Activated CD8-positive, alpha-beta memory T cell treated with anti-CD3 and anti-CD28 coated beads for 4 hours (primary cell): Measurements from ENCODE around the gene P4HA1.

Experiments
- DNase-seq, 2 donors: peaks; one replicate each; pipeline ENCODE4 v3.0.0-alpha.2; 2020; ENCODE audit warnings: low read depth in 2 of 2

Gene P4HA1

GRCh38 chr10:73093922-73094850 is 2.5 kb downstream of the P4HA1 start:
- DNase-seq = no peak

- DNase-seq = no peak
Measured at GRCh38 chr10:73092830-73093229, 3.8 kb downstream of the P4HA1 start.

- no peak for DNase-seq
Measured at GRCh38 chr10:73088304-73088703, 8.4 kb downstream of the P4HA1 start.

GRCh38 chr10:73086816-73087215 is 9.8 kb downstream of the P4HA1 start:
- no peak for DNase-seq

- DNase-seq = no peak
Measured at GRCh38 chr10:73084209-73084608, 12.5 kb downstream of the P4HA1 start.

- DNase-seq = no peak
Measured at GRCh38 chr10:73083221-73083620, 13.4 kb downstream of the P4HA1 start.

- no peak for DNase-seq
Measured at GRCh38 chr10:73079779-73080541, 16.7 kb downstream of the P4HA1 start.

GRCh38 chr10:73076360-73077183 is 20.1 kb downstream of the P4HA1 start:
- DNase-seq = no peak

GRCh38 chr10:73075829-73076228 is 20.8 kb downstream of the P4HA1 start:
- DNase-seq = no peak

- DNase-seq = no peak
Measured at GRCh38 chr10:73073627-73074026, 23.0 kb downstream of the P4HA1 start.

GRCh38 chr10:73065441-73065840 is 31.2 kb downstream of the P4HA1 start:
- DNase-seq = no peak

GRCh38 chr10:73061743-73062142 is 34.9 kb downstream of the P4HA1 start:
- DNase-seq = no peak

- no peak for DNase-seq
Measured at GRCh38 chr10:73060738-73061635, 35.7 kb downstream of the P4HA1 start.

- no peak for DNase-seq
Measured at GRCh38 chr10:73060173-73060572, 36.5 kb downstream of the P4HA1 start.

- no peak for DNase-seq
Measured at GRCh38 chr10:73058057-73058591, 38.5 kb downstream of the P4HA1 start.

- no peak for DNase-seq
Measured at GRCh38 chr10:73054286-73054685, 42.4 kb downstream of the P4HA1 start.

- no peak for DNase-seq
Measured at GRCh38 chr10:73053275-73053674, 43.4 kb downstream of the P4HA1 start.

- DNase-seq = no peak
Measured at GRCh38 chr10:73044378-73045285, 52.0 kb downstream of the P4HA1 start.

GRCh38 chr10:73043766-73044377 is 52.8 kb downstream of the P4HA1 start:
- no peak for DNase-seq
